ENCODE measurements around the gene SEL1L.

Gene SEL1L

DNA sequence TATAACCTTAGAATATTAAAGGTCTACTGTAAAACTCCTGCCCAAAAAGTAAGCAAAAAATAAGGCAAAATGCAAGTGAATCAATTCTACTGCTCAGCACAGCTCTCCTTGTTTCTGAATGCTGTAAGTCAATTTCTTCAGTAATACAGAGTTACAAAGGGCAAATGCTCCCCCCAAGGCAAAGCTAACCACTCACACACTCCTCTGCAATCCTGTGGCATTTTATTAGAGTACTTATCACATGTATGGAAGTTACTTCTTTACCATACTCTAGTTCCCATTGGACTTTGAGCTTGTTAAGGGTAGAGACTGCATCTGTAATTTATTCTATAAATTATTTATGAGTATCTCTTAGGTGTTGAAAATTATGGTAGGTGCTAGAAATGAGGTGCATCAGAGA lies 27.2 kb downstream of the SEL1L start:
- Histone ChIP-seq H3K4me2 (ENCODE audit: low read length) (no peak overlapping the region), H3K79me2 (ENCODE audit: insufficient read depth, low read length) (no peaks in the 10 kb centered on the region), H2AFZ (ENCODE audit: low read length) (no peak overlapping the region), H3K9ac (ENCODE audit: low read length) (no peak overlapping the region), H3K27ac (ENCODE audit: low read depth, low read length, poor library complexity, severe bottlenecking) (no peak overlapping the region), H3K9me3 (ENCODE audit: low read length) (0 out of 2 replicates have a peak, but pooled peaks cover 2% of the 10 kb centered on the region), H3K4me3 (ENCODE audit: low read depth, low read length, poor library complexity, severe bottlenecking) (no peak overlapping the region), H3K4me1 (ENCODE audit: insufficient read depth, low read length, severe bottlenecking) (no peaks in the 10 kb centered on the region), H3K9me2 (ENCODE audit: low read depth, low read length) (no peaks in the 10 kb centered on the region), H4K20me1 (ENCODE audit: insufficient read depth, low read length) (no peaks in the 10 kb centered on the region), H3K27me3 (ENCODE audit: insufficient read depth, low read length) (no peaks in the 10 kb centered on the region), H3F3A (ENCODE audit: insufficient read depth, low read length) (no peaks in the 10 kb centered on the region), H3K36me3 (ENCODE audit: insufficient read depth, low read length) (peaks cover 81% of the 10 kb centered on the region)
- TF ChIP-seq, protein P1, sequence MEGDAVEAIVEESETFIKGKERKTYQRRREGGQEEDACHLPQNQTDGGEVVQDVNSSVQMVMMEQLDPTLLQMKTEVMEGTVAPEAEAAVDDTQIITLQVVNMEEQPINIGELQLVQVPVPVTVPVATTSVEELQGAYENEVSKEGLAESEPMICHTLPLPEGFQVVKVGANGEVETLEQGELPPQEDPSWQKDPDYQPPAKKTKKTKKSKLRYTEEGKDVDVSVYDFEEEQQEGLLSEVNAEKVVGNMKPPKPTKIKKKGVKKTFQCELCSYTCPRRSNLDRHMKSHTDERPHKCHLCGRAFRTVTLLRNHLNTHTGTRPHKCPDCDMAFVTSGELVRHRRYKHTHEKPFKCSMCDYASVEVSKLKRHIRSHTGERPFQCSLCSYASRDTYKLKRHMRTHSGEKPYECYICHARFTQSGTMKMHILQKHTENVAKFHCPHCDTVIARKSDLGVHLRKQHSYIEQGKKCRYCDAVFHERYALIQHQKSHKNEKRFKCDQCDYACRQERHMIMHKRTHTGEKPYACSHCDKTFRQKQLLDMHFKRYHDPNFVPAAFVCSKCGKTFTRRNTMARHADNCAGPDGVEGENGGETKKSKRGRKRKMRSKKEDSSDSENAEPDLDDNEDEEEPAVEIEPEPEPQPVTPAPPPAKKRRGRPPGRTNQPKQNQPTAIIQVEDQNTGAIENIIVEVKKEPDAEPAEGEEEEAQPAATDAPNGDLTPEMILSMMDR (IDR thresholded peaks at IDR 0.05; ENCODE audit: low read length), result no peak
- no peak for TF ChIP-seq EZH2 (IDR thresholded peaks at IDR 0.05; ENCODE audit: borderline replicate concordance, low read length)

DNA sequence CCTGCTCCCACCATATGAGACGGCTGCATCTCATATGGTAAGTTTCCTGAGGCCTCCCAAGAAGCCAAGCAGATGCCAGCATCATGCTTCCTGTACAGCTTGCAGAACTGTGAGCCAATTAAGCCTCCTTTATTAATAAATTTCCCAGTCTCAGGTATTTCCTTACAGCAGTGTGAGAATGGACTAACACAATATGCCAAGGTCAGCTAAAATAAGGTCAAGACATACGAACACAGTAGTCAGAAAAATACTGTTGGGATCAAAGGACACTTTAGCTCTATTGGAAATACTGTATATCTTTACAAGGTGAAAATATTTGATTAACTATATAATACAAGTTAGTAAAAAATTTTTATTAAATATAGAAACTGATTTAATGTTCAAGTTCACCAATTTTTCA lies 28.8 kb downstream of the SEL1L start:
- H3K9me3 ChIP-seq (ENCODE audit: low read length), result 0 out of 2 replicates have a peak, but pooled peaks cover under 1% of the 10 kb centered on the region
- no peaks in the 10 kb centered on the region for H3K27me3 ChIP-seq (ENCODE audit: insufficient read depth, low read length)
- no peak overlapping the region for H3K9ac ChIP-seq (ENCODE audit: low read length)
- H2AFZ ChIP-seq (ENCODE audit: low read length), result no peak overlapping the region
- H3K4me1 ChIP-seq (ENCODE audit: insufficient read depth, low read length, severe bottlenecking), result no peaks in the 10 kb centered on the region
- peaks cover 92% of the 10 kb centered on the region for H3K36me3 ChIP-seq (ENCODE audit: insufficient read depth, low read length)
- no peak overlapping the region for H3K4me3 ChIP-seq (ENCODE audit: low read depth, low read length, poor library complexity, severe bottlenecking)
- no peaks in the 10 kb centered on the region for H3K9me2 ChIP-seq (ENCODE audit: low read depth, low read length)
- no peak overlapping the region for H3K27ac ChIP-seq (ENCODE audit: low read depth, low read length, poor library complexity, severe bottlenecking)
- no peak overlapping the region for H3K4me2 ChIP-seq (ENCODE audit: low read length)
- no peaks in the 10 kb centered on the region for H4K20me1 ChIP-seq (ENCODE audit: insufficient read depth, low read length)
- no peaks in the 10 kb centered on the region for H3K79me2 ChIP-seq (ENCODE audit: insufficient read depth, low read length)
- no peaks in the 10 kb centered on the region for H3F3A ChIP-seq (ENCODE audit: insufficient read depth, low read length)
- TF ChIP-seq, protein P1 (IDR thresholded peaks at IDR 0.05; ENCODE audit: low read length), result no peak
- TF ChIP-seq EZH2 (IDR thresholded peaks at IDR 0.05; ENCODE audit: borderline replicate concordance, low read length), result no peak

DNA sequence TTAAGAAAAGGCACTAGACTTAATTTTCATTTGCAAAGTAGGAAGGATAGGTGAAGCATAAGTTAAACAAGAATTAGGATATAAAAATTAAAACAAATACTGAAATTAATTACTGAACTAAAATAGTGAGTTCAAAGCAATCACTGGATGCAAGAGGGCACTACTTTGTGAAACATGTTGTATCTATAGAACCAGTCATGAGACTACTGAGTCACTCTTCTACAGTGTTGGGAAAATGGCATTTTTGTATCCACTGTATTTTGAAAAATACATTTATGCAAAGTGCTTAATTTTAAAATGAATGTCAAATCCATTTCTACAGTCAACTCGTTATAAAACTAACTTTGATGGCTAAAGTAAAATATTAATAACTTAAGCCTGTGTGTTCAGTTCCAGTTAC lies 47.9 kb downstream of the SEL1L start:
- H3K79me2 ChIP-seq (ENCODE audit: insufficient read depth, low read length), result no peaks in the 10 kb centered on the region
- H3K27me3 ChIP-seq (ENCODE audit: insufficient read depth, low read length), result no peaks in the 10 kb centered on the region
- TF ChIP-seq, protein P1 (IDR thresholded peaks at IDR 0.05; ENCODE audit: low read length), result no peak
- TF ChIP-seq EZH2 (IDR thresholded peaks at IDR 0.05; ENCODE audit: borderline replicate concordance, low read length), result no peak
- H4K20me1 ChIP-seq (ENCODE audit: insufficient read depth, low read length), result no peaks in the 10 kb centered on the region
- no peak overlapping the region for H3K4me3 ChIP-seq (ENCODE audit: low read depth, low read length, poor library complexity, severe bottlenecking)
- H3K27ac ChIP-seq (ENCODE audit: low read depth, low read length, poor library complexity, severe bottlenecking), result no peak overlapping the region
- H3K9me2 ChIP-seq (ENCODE audit: low read depth, low read length), result no peaks in the 10 kb centered on the region
- no peak overlapping the region for H2AFZ ChIP-seq (ENCODE audit: low read length)
- no peak overlapping the region for H3K4me2 ChIP-seq (ENCODE audit: low read length)
- no peak overlapping the region for H3K9ac ChIP-seq (ENCODE audit: low read length)
- no peaks in the 10 kb centered on the region for H3K9me3 ChIP-seq (ENCODE audit: low read length)
- H3K4me1 ChIP-seq (ENCODE audit: insufficient read depth, low read length, severe bottlenecking), result no peaks in the 10 kb centered on the region
- peaks cover 86% of the 10 kb centered on the region for H3K36me3 ChIP-seq (ENCODE audit: insufficient read depth, low read length)
- H3F3A ChIP-seq (ENCODE audit: insufficient read depth, low read length), result no peaks in the 10 kb centered on the region

Measured in OCI-LY1 (cell line).